T-helper 9 cell (primary cell): ENCODE results near the gene SPRED2.

Experiments
- DNase-seq: peaks from one replicate; pipeline ENCODE4 v3.0.0-alpha.2; 2020

Gene SPRED2

DNA sequence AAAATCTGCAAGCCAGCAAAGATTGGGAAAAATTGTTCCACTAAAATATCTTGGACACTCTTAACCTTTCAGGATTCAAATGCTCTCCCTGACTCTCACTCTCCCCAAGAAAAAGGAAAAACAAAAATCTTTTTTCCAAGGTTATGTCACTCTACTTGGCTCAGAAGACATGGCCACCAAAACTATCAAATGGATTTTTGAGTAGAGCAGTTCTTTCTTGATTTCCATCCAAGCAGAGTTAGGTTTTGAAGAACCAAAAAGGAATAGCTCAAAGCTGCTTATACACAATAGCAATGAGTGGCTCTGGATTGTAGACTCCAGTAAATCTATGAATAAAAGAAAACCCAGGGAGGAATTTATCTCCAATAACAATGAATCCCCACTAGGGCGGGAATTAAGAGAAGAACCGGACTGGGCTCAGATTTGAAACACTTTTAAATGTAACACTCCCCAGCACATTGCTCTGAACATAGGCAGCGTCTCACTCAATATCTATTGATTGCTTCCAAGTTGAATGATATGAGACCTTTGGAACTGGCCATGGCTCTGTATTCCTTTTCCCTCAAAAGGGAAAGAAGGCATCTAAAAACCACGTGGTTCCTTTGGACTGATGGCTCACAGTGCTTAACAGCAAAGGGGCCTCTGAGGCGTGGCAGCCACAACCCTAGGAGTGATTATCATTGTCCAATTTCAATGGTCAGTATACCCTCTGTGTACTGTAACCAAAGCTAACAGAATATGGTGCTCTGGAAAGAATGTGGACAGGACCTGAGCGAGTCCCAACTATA, 68.3 kb downstream of the SPRED2 start:
- DNase-seq: no peak

DNA sequence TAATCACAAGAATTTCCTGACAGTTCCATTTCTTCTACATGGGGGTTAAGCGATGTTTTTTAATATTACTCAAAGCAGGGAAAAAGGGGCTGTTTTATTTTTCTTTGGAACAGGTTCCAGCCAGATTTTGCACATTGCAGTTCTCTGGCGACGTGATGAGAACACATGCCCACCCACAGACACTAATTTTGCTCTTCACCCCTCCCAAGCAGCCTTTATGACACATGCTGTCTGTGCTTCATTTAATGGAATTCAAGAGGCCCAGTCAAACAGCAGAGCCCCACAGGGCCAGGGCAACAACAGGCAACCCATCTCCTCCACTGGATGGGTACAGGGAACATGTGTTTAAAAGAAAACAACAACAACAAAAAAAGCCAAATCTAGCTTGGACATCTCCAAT, 70.8 kb downstream of the SPRED2 start:
- no peak for DNase-seq

DNA sequence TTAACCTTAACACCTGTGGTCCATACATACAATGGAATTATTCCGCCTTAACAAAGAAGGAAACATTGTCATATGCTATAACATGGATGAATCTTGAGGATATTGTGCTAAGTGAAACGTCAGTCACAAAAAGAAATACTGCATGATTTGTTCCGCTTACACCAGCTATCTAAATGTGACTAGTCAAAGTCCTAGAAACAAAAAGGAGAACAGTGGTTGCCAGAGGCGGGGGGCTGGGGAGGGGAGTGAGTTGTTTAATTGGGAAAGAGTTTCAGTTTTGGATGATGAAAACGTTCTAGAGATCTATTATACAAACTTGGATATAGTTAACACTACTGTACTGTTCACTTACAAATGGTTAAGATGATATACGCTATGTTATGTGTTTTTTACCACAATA, 72.0 kb downstream of the SPRED2 start:
- no peak for DNase-seq

DNA sequence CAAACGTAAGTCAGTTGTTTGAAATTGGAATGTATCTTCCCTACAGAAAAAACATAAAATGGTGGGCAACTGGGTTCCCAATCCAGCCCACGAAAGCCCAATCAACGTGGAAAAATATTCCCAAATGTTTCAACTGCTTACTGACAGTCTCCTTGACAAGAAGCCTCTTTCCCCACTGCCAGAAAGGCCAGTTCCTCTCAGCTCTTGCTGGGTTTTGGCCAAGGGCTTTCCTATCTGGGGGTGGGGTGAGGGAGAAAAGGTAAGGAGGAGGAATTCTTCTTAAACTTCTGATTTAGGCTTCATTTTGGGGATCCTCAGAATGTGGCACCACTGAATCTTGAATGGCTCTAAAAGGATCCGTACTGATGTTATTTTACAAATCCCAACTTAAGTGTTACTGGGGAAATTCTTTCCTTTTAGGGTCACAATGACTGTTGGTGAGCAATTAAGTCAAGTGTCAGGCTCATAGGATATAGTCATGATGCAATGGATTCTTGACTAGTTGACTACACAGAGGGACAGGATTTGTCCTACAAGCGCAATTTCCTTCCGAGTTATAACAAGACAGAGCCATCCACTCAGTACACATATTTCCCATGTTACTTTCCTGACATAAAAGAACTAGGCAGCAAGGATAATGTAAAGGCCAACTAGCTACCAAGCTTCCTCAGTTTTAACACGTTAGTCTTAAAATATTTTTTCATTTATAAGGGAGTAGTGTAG, 73.6 kb downstream of the SPRED2 start:
- DNase-seq: no peak

DNA sequence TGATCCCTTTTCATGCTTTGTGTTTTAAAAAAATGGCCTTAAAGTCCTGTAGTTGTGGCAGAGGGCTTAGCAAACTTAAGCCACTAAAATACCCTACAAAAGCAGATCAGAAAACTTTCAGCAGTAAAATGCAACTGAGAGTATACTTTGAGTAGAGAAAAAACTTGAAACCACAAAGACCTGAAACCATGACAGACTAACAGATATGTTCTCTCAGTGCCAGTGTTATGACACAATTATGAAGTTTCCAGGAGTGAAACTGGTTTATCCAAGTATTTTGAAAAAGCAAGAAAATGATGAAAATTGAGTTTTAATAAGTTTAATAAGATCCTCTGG, 74.5 kb downstream of the SPRED2 start:
- DNase-seq: no peak

DNA sequence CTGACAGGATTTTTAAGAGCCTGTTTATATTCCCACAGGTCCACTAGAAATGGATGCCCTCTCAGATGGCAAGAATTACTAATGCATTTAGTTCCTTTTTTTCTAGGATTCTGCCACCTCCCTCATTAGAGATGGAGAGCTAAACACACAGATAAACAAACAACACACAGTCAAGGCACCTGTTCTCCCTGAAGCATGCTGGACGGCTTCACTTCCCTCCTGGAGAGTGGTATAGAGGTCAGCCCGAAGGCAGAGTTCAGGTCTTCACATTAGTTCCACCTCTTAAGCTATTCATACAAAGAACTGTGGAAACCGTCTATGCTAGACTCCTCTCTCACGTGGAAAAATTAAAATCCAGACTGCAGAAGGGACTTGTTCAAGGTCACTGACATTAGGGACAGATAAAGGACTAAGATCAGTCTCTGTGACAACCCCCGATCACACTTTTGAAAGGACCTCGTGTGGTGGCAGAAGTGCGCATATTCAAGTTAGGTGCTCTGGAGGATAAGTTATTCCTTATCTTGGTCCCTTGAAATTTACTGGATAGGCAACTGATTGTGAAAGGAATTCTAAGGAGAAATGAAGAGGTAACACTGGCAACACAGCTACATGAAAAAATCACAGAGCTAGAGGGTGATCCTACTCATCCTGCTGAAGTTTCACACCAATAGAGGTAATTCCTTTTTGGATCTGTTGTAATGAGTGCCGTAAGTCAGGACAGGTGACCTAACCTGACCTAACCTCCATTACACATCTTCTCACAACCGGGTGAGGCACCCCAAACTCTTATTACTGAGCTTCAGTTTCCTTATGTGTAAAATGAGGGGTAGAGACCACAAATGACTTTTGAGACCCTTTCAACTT, 75.1 kb downstream of the SPRED2 start:
- DNase-seq: no peak

DNA sequence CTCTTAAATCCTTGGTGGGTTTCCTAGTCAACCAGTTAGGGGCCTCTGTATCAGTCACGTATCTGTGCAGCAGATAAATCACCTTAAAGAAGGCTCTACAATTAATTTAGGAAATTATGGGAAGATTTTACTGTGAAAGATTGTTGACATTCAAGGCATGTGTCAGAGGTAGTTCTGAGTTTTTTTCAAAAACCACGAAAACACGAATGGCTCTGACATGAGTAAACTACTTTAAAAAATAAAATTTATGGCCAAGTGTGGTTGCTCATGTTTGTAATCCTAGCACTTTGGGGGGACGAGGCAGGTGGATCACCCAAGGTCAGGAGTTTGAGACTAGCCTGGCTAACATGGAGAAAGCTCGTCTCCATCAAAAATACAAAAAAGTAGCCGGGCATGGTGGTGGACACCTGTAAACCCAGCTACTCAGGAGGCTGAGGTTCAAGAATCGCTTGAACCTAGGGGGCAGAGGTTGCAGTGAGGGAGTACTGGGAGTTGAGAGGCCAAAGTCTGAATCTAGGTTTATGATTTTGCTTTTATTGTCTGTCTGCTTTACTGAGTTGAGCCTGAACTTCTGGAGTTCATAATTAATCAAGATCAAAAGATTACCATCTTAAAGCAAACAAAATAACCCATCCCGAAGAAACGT, 77.1 kb downstream of the SPRED2 start:
- no peak for DNase-seq

DNA sequence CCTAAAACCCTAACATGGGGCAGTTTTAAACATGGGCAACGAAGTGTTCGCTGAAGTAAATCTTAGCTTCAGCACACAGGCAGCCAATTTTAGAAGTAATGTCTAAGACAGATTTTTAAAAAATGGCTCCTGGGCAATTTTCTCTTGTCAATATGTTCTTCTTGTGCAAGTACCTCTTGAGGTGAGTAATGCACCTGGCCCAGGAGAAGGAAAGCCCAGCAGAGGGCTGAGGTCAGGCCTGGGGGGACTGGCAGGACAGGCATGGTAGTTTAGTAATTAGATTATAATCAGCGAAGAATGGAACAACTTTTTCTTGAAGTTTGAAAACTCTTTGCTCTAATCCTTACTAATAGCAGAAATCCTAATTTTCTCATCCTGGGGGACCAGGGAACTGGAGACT, 77.6 kb downstream of the SPRED2 start:
- no peak for DNase-seq

DNA sequence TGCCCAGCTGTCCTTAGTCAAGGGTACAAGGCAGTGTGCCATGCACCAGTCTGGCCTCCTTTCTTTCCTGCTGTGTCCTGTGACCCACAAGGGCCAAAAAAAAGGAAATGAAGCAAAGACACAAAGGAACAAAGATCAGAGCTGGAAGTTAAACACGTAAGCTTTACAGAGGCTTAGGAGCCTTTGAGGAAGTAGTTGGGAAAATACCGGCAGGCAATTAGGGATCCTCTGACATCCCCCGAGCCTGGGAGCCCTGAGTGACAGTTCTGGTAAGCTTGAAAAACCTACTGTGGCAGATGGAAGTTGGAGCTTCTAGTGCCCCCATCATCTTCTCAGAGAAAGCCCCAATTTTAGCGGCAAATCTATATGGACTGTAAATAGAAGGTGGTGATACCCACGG, 78.5 kb downstream of the SPRED2 start:
- no peak for DNase-seq

DNA sequence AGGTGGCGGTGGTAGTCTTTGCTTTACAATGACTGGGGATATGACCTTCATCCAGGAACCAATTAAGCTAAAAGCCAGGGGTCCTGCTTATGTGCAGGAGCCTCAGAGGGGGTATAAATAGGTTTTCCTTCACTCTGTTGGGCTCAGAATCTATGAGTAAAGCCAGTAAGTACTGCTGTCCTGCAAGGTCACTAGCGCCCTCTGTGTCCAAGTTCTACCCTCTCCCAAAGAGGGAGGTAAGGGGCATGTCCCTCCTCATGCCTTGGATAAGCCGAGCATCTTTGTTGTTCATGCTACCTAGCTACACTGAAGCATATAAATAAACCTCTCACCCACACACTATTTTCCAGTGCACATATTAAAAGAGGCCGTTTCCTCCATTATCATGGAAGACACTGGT, 79.4 kb downstream of the SPRED2 start:
- DNase-seq: no peak

DNA sequence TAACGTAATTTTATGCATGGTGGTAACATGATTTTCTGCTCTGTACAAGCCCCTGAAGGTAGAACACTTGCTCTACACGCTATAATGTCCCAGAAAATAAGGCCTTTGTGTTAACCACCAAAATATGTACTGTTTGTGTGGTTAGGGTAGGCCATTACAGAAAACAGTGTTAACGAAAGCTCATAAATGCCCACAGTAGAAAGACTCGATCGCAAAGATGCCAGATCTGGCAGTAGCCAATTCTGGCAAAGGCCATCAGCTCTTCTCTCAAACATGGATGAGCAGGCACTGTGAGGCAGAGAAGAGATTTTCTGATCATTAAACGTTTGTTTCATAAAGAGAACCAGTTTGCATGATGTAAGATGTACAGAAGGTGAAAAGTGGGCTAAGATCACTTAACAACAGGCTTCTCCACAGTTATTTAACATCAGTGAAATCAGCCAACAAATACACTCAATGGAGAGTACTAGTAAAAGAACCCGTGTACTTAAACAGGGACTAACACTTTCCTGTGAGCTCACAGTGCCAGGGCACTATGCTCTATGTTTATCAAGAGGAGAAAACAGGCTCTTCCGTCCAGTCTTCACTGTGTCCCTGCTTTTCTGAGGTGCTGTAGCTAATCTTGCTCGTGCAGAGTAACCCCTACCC, 80.3 kb downstream of the SPRED2 start:
- no peak for DNase-seq

DNA sequence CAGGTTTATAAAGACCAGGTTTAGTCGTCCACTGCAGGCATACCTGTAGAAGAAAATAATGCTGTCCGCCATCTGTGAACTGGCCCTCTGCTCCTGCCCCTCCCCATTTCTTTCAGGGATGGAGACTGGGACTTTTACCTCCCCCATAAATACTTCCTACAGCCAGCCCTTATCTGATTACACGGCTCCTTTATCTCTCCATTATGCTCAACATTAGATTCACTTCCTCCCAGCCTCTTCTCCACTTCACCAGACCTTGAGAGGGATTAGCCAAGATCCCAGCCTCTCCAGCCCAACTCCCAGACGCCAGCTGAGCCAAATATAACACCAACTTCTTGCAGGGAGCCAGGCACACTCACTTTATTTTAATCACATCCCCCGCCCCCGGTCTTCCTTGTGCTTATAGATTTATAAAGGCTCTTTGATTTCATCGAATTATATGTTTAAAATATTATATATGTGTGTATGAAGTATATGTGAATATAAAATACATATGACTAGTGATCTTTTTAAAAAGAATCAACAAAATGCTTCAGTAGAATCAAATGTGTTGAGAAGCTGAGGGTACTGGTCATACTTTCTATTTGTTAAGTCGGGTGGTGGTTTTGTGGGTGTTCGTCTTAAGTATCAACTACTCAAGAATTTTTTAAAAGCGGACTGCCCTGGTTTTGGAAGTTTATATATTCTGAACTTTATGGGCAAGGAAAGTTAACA, 81.0 kb downstream of the SPRED2 start:
- no peak for DNase-seq

DNA sequence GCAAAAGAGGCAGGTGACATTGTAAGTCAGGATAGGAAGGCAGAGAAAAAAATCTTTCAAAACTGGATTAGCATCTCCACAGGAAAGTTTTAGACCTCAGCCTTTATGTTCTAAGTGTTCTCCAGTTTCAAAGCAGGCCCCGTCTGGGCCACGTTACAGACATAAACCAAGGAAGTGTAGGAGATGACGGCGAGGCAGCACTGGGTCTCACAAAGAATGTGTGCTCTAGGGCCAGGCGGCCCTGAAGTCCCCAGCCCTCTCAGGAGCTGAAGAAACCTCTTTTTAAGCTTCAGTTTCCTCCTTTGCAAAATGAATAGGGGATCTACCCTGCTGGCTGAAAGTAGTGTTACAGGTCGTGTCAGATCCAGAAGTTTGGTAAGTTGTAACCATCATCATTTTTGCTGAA, 81.7 kb downstream of the SPRED2 start:
- DNase-seq: no peak

DNA sequence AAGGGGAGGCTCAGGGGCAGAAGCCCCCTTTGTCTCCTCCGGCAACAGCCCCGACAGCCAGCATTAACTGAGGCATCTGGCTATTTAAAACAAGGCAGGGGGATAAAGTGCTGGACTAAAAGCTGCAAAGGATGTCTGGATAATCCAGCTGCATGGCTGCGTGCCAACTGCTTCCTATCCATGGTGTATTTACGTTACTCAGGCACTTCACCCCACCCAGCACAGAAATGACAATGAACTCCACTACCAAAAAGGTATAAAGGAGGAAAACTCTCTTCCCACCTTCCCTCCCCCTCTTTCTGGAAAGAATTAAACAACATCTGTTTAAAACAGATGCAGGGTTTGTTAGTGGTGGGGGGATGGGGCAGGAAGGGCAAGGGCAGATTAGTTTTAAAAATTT, 82.5 kb downstream of the SPRED2 start:
- no peak for DNase-seq

DNA sequence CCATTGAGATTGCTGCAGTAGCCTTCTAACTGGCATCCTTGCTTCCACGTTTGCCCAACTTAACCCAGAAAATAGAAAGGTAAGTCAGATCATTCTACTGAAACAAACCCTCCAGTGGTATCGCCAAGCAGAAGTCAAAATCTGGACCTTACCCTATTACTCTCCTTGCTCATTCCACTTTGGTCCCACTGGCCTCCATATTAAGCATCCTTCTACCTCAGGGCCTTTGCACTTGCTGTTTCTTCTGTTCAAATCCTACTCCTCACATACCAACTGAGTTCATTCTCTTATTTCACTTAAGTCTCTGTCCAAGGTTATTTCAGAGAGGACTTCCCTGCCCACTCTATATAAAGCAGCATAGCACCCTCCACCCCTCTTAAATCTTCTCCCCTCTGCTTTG, 84.5 kb downstream of the SPRED2 start:
- DNase-seq: no peak

DNA sequence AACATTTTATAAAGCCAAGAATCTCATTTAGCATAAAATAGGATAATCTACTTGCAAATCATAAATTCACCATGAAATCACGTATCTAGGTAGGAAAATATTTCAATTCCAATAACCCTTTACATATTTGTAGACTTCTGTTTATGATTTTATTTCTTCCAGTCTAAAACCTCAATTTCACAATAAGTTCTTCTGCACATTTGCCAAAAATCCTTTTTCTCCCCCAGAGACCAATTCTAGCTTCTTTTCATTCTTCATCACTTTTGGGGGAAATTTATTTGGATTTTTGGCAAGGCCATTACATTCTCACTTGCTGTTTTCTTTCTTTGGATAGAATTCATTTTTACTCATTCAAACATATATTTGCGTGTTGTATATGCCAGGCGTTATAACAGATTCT, 86.8 kb downstream of the SPRED2 start:
- no peak for DNase-seq

DNA sequence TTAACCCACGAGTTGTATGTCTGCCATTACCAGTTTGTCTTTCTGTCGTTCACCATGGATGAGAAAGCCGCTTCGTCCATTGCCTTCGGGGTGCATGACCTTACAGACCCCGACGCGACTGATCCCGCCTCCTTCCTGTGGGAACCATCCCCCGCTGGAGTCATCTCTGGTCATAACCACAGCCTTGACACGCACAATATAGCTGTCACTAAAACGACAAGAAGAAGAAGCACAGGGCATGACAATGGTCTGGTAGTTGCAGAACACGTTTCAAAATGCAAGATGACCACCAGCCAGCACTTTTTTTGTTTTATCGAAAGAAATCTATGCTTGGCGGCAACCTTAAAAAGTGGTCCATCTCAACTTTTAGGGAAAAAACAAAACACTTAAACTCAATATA, 87.7 kb downstream of the SPRED2 start:
- no peak for DNase-seq

DNA sequence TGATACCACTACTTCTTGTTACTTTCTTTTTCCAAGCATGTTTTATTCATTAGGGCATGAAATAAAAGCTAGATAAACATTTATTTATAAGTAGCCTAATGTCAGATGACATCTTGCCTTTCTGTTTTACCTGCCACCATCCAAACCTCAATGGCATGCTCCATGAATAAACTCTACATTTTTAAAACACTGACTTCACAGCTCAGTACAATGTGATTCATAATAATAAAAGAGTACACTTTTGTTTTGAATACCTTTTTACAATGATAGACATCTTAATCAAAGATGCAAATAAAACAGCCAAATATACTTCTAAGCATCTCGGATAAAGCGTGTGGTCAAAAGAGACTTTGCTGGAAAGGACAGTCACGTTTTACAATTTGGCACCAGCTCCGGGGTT, 88.2 kb downstream of the SPRED2 start:
- DNase-seq: no peak

DNA sequence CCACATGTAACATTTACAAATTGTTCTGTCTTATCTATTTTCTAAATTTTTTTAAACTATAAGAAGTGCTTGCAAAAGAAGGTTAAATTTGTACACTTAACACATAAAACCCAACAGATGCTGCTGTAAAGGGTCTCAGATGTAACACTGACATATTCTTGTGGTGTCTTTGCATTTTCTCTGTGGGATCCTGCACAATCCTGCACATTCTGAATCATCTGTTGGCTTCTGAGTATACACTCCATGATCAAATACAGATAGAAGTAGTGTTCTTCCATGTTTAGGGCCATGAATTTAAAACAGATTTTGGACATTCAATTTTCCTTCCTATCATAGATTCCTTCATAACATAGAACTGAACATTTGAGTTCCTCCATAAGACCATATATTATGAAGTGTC, 89.0 kb downstream of the SPRED2 start:
- DNase-seq: no peak

DNA sequence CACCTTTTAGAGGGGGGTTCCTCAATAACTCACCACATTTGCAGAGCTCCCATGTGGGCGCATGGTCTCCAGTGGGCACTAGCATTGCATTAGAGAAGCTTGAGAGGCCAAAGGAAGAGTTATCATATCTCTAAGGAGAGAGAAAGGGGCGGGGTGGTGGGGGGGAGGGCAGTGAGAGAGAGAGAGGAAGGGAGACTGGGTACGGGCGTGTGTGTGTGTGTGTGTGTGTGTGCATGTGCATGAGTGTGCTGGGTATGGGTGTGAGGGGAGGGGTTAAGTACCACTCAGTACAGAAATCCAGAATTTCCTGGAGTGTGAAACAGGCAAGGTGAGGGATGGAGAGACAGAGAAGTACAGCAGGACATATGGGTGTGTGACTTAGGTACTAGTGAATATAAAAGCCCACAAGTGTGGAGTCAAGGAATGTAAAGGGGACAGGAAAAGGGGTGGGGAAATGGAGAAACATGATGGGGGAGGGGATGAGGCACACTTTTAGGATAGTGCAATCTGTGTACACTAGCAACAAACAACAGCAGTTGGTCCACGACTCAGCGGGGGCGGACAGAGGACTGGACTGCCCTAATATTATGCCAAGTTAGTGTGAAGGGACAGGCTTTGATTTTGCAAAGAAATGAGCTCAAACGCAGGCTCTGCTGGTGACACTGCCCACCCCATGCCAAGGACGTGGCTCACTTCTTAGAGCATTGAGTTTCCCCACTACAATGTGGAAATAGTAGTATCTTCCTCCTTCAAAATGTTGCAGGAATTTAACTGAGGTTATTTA, 91.3 kb downstream of the SPRED2 start:
- no peak for DNase-seq

DNA sequence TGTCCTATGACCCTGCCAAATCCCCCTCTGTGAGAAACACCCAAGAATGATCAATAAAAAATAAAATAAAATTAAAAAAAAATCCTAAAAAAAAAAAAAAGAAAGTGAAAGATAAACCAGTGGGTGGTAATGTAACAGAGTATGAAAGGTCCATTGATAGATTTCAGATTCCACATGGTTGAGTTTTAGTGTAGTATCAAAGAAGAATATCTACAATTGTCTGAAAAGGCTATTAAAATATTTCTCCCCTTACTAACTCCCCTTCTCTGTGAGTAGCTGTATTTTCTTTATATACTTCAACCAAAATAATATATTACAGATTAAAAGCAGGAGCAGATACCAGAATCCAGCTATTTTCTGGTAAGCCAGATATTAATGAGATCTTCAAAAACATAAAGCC, 92.8 kb downstream of the SPRED2 start:
- DNase-seq: no peak
